HCT116 (cell line): Measurements from ENCODE around the gene PDHA1. TPM values are rescaled to one million over a fixed set of nuclear protein-coding genes. Genes with fewer than 3 reads are reported as not detected.

Source experiments
- ATAC-seq: fragments of 200-7000 bp; cut with Tn5 transposase; 2 replicates; pipeline ENCODE4 v1.9.1; 2020; ENCODE audit warnings: mild to moderate bottlenecking, moderate library complexity
- BruUV-seq: library from RNA; stranded (reverse); fragments of 400-500 nt; replicated peaks from 2 replicates; lab custom pipeline; 2021; lab: Mats Ljungman, UMichigan
- CTCF ChIA-PET: fragments of 300-600 bp; sonication (Branson Sonifier 250); formaldehyde crosslinking; loops from one replicate; lab custom pipeline; 2021; ENCODE audit warnings: antibody characterized with exemption; lab: Charles Lee
- POLR2A ChIA-PET: fragments of 300-600, 350-600 bp; sonication (Branson Sonifier 250); formaldehyde crosslinking; loops from one replicate; lab custom pipeline; 2021; ENCODE audit warnings: antibody characterized with exemption; lab: Charles Lee
- RAD21 ChIA-PET, 2 experiments: fragments of 300-600 bp; sonication (Branson Sonifier 250); formaldehyde crosslinking; loops; one replicate each; lab custom pipeline; 2023; ENCODE audit warnings: low total read pairs in 2 of 2; ENCODE audit not compliant: uncharacterized antibody in 2 of 2, unreplicated experiment in 2 of 2, low non-redundant PET in 1 of 2; lab: Charles Lee
- DNase-seq: peaks from one replicate; pipeline ENCODE4 v3.0.0-alpha.2; 2010; ENCODE audit warnings: low read depth, low spot score
- H2AFZ ChIP-seq: fragments of 200-600 bp; shearing (Covaris generic), sonication (generic); 2 replicates; pipeline ENCODE4 v1.6.1; 2017; ENCODE audit warnings: low read depth, mixed run types, mixed read lengths, antibody characterized with exemption, low read length; ENCODE audit not compliant: poor library complexity, severe bottlenecking
- H3K27ac ChIP-seq: 2 replicates; pipeline ENCODE4 v1.5.1; 2012; ENCODE audit warnings: low read depth, low read length
- H3K27me3 ChIP-seq: fragments of 200-600 bp; sonication (generic); 2 replicates; pipeline ENCODE4 v1.6.1; 2016; ENCODE audit warnings: mixed run types, low read length, mixed read lengths; ENCODE audit not compliant: insufficient read depth
- H3K36me3 ChIP-seq, 2 experiments: fragments of 200-500 bp in 1 of 2; fragments of 200-600 bp in 1 of 2; sonication (Bioruptor generic) in 1 of 2; sonication (generic) in 1 of 2; 2 replicates each; pipeline versions ENCODE4 v1.5.1 to v1.6.1; 2014 to 2016; ENCODE audit warnings: low read length in 2 of 2, inconsistent platforms in 1 of 2, mixed read lengths in 1 of 2, mixed run types in 1 of 2; ENCODE audit not compliant: insufficient read depth in 2 of 2, control insufficient read depth in 1 of 2
- H3K4me1 ChIP-seq, 2 experiments: fragments of 200-600 bp in 1 of 2; sonication (generic) in 1 of 2; 2 replicates each; pipeline versions ENCODE4 v1.5.1 to v1.6.1; 2012 to 2017; ENCODE audit warnings: low read length in 2 of 2, inconsistent platforms in 1 of 2, mild to moderate bottlenecking in 1 of 2, mixed read lengths in 1 of 2, mixed run types in 1 of 2, moderate library complexity in 1 of 2; ENCODE audit not compliant: insufficient read depth in 2 of 2, control insufficient read depth in 1 of 2
- H3K4me2 ChIP-seq: fragments of 200-600 bp; sonication (generic); 2 replicates; pipeline ENCODE4 v1.6.1; 2017; ENCODE audit warnings: mixed run types, low read length, mixed read lengths
- H3K4me3 ChIP-seq, 2 experiments: fragments of 200-600 bp in 1 of 2; sonication (generic) in 1 of 2; replicated peaks in 1 of 2; 2 replicates each; pipeline ENCODE4 v1.5.1; 2011 to 2016; ENCODE audit warnings: low read length in 2 of 2, control low read depth in 1 of 2, low read depth in 1 of 2, mild to moderate bottlenecking in 1 of 2, mixed read lengths in 1 of 2, mixed run types in 1 of 2
- H3K79me2 ChIP-seq: fragments of 200-600 bp; sonication (generic); 2 replicates; pipeline ENCODE4 v1.6.1; 2017; ENCODE audit warnings: mild to moderate bottlenecking, mixed run types, low read length, moderate library complexity, mixed read lengths; ENCODE audit not compliant: insufficient read depth
- H3K9ac ChIP-seq: fragments of 200-600 bp; sonication (generic); 2 replicates; pipeline ENCODE4 v1.6.1; 2016; ENCODE audit warnings: low read length, mixed read lengths
- H3K9me2 ChIP-seq: fragments of 200-600 bp; sonication (generic), shearing (Covaris generic); 2 replicates; pipeline ENCODE4 v1.6.1; 2017; ENCODE audit warnings: mixed run types, mild to moderate bottlenecking, moderate library complexity; ENCODE audit not compliant: insufficient read depth
- H3K9me3 ChIP-seq, 2 experiments: fragments of 200-500 bp in 1 of 2; fragments of 200-600 bp in 1 of 2; sonication (Bioruptor generic) in 1 of 2; sonication (generic) in 1 of 2; 2 replicates each; pipeline ENCODE4 v1.6.1; 2014 to 2017; ENCODE audit warnings: low read length in 2 of 2, mixed read lengths in 2 of 2, inconsistent platforms in 1 of 2, low read depth in 1 of 2, mild to moderate bottlenecking in 1 of 2, mixed run types in 1 of 2, moderate library complexity in 1 of 2; ENCODE audit not compliant: control insufficient read depth in 1 of 2, insufficient read depth in 1 of 2
- H4K20me1 ChIP-seq: fragments of 200-600 bp; sonication (generic), shearing (Covaris generic); 2 replicates; pipeline ENCODE4 v1.6.1; 2017; ENCODE audit warnings: mixed run types, mild to moderate bottlenecking, moderate library complexity; ENCODE audit not compliant: insufficient read depth
- POLR2A ChIP-seq: IDR thresholded peaks from 2 replicates; pipeline ENCODE4 v1.7.0; 2011; ENCODE audit warnings: borderline replicate concordance; ENCODE audit not compliant: insufficient read depth, insufficient read length; ENCODE audit errors: extremely low read depth
- POLR2AphosphoS5 ChIP-seq: IDR thresholded peaks from 2 replicates; pipeline ENCODE4 v1.6.1; 2011; ENCODE audit warnings: mild to moderate bottlenecking, low read depth, low read length, moderate library complexity
- SP1 ChIP-seq: IDR thresholded peaks from 2 replicates; pipeline ENCODE4 v1.6.1; 2012; ENCODE audit warnings: low read depth
- TCF7L2 ChIP-seq: IDR thresholded peaks from 2 replicates; pipeline ENCODE4 v1.7.0; 2011; ENCODE audit warnings: borderline replicate concordance, inconsistent platforms; ENCODE audit not compliant: insufficient read depth, insufficient read length; ENCODE audit errors: extremely low read depth
- YY1 ChIP-seq: IDR thresholded peaks from 2 replicates; pipeline ENCODE4 v1.6.1; 2011; ENCODE audit warnings: low read length, low read depth, moderate library complexity, mild to moderate bottlenecking; ENCODE audit not compliant: insufficient replicate concordance; ENCODE audit errors: extremely low read depth
- ZFX ChIP-seq: fragments of 450-650 bp; IDR thresholded peaks from 2 replicates; pipeline ENCODE4 v1.6.1; 2017
- intact Hi-C: fragments of 100-400 bp; cut with micrococcal nuclease; formaldehyde crosslinking; loops from 2 replicates; pipeline ENCODE4 v1.10.0; 2022
- total RNA-seq: library from RNA; stranded (reverse); gene quantifications from one replicate; pipeline ENCODE4 v1.2.1, GENCODE V29; 2021; ENCODE audit not compliant: unreplicated experiment
- TF ChIP-seq, protein P1 (sequence below): IDR thresholded peaks from 2 replicates; pipeline ENCODE4 v1.6.1; 2011; ENCODE audit warnings: mild to moderate bottlenecking, low read length, moderate library complexity; ENCODE audit not compliant: insufficient replicate concordance; ENCODE audit errors: extremely low read depth
- TF ChIP-seq, protein P2 (sequence below), 3 experiments: fragments of 200-600 bp in 1 of 3; sonication (generic) in 1 of 3; IDR thresholded peaks in 2 of 3; conservative IDR thresholded peaks in 1 of 3; 2 replicates each; pipeline ENCODE4 v1.5.1; 2012 to 2017; ENCODE audit warnings: low read depth in 2 of 3, low read length in 2 of 3, antibody characterized with exemption in 1 of 3, borderline replicate concordance in 1 of 3, control low read depth in 1 of 3, mild to moderate bottlenecking in 1 of 3, mixed read lengths in 1 of 3, mixed run types in 1 of 3, moderate library complexity in 1 of 3; ENCODE audit not compliant: insufficient read depth in 1 of 3

The PDHA1 gene
- total RNA-seq, 1 experiment from 2014 or later = 195 TPM

DNA sequence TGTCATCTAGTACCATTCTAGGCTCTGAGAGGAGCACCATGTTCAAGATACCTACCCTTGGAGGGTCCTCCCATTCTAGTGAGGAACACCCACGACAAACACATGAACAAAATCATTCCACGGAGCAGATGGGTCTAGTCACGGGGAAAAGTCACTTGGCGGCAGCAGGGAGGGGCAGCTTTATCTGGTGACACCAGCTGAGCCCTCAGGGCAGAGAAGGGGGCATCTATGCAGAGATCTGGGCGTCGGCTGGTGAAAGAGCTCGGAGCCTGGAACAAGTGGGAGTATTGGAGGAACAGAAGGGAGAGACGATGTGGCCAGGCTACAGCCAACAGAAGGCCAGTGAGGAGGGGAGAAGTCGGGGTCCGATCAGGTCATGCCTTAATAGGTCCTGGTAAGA lies 11.9 kb upstream of the PDHA1 start:
- Histone ChIP-seq H3K9ac (no peak overlapping the region), H3K27me3 (no peaks in the 10 kb centered on the region), H3K4me3 (no peak overlapping the region), H3K4me2 (no peak overlapping the region), H3K36me3 (no peaks in the 10 kb centered on the region), H3K9me3 (peaks cover 0 to 6% of the 10 kb centered on the region in 2 experiments; a peak in 1 of 4 replicates), H2AFZ (no peak overlapping the region), H4K20me1 (no peaks in the 10 kb centered on the region), H3K79me2 (no peaks in the 10 kb centered on the region), H3K9me2 (no peaks in the 10 kb centered on the region), H3K4me1 (no peaks in the 10 kb centered on the region), H3K27ac (no peak overlapping the region)
- no TSS peak for BruUV-seq
- ATAC-seq (no peak), DNase-seq (no peak)
- ChIA-PET POLR2A (no interaction called here), CTCF (no interaction called here), RAD21 (no interaction called here)
- no peak for TF ChIP-seq ZFX
- TF ChIP-seq YY1 = no peak
- TF ChIP-seq TCF7L2 = no peak
- TF ChIP-seq POLR2A = no peak
- TF ChIP-seq, protein P1, sequence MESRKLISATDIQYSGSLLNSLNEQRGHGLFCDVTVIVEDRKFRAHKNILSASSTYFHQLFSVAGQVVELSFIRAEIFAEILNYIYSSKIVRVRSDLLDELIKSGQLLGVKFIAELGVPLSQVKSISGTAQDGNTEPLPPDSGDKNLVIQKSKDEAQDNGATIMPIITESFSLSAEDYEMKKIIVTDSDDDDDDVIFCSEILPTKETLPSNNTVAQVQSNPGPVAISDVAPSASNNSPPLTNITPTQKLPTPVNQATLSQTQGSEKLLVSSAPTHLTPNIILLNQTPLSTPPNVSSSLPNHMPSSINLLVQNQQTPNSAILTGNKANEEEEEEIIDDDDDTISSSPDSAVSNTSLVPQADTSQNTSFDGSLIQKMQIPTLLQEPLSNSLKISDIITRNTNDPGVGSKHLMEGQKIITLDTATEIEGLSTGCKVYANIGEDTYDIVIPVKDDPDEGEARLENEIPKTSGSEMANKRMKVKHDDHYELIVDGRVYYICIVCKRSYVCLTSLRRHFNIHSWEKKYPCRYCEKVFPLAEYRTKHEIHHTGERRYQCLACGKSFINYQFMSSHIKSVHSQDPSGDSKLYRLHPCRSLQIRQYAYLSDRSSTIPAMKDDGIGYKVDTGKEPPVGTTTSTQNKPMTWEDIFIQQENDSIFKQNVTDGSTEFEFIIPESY = no peak
- no peak for TF ChIP-seq POLR2AphosphoS5
- TF ChIP-seq, protein P2, sequence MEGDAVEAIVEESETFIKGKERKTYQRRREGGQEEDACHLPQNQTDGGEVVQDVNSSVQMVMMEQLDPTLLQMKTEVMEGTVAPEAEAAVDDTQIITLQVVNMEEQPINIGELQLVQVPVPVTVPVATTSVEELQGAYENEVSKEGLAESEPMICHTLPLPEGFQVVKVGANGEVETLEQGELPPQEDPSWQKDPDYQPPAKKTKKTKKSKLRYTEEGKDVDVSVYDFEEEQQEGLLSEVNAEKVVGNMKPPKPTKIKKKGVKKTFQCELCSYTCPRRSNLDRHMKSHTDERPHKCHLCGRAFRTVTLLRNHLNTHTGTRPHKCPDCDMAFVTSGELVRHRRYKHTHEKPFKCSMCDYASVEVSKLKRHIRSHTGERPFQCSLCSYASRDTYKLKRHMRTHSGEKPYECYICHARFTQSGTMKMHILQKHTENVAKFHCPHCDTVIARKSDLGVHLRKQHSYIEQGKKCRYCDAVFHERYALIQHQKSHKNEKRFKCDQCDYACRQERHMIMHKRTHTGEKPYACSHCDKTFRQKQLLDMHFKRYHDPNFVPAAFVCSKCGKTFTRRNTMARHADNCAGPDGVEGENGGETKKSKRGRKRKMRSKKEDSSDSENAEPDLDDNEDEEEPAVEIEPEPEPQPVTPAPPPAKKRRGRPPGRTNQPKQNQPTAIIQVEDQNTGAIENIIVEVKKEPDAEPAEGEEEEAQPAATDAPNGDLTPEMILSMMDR (IDR thresholded peaks at IDR 0.05 in 2 of 3, conservative IDR thresholded peaks at IDR 0.05 in 1 of 3; ENCODE audit: borderline replicate concordance in 1 of 3, insufficient read depth in 1 of 3, low read depth in 2 of 3, low read length in 2 of 3) = no peak
- no peak for TF ChIP-seq SP1
- intact Hi-C loops = loop anchor here (5.0 to 10.0 kb wide), 2 partner anchors 920 to 1587 kb away; no protein-coding TSS in a partner anchor
